HG03469 (cell line): ENCODE data around the gene TSC2.

Experiments
- ATAC-seq: cut with Tn5 transposase; IDR thresholded peaks from one replicate; pipeline ENCODE4 v1.9.1; 2021; ENCODE audit warnings: mild to moderate bottlenecking, moderate library complexity, moderate number of reproducible peaks; ENCODE audit not compliant: unreplicated experiment

Gene TSC2

GRCh38 chr16:2047330-2048115 is at the start of gene TSC2, which contains the start of gene NTHL1:
TSC2 (plus strand) TSS chr16:2047985; CDS start chr16:2048616, 631 bp downstream.
NTHL1 (minus strand) TSS chr16:2047834; CDS start chr16:2047823, 11 bp downstream.
- ATAC-seq = peak; percentile 76

DNA sequence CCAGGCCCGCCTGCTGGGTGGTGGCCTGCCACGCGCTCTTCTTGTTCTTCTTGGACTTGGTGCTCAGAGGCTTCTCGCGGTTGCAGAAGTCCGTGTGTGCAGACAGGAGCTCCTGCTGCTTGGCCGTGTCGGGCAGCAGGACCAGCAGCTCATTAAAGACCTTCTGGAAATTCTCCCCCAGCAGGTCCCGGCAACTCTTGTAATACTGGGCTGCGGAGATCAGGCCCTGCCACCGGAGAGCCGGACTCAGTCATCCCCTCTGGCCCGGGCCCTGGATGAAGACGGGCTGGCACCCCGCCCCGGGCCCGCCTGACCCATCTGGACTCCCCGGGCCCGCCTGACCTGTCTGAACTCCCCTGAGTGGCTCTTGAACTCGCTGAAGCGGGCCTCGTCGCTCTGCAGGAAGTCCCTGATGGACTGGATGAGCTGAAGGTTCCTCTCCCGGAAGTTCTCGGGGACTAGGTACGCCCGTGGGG is 49.4 kb upstream of the TSC2 start:
- ATAC-seq = no peak

- no peak for ATAC-seq
Measured at GRCh38 chr16:1998852-1999801, 48.7 kb upstream of the TSC2 start.

DNA sequence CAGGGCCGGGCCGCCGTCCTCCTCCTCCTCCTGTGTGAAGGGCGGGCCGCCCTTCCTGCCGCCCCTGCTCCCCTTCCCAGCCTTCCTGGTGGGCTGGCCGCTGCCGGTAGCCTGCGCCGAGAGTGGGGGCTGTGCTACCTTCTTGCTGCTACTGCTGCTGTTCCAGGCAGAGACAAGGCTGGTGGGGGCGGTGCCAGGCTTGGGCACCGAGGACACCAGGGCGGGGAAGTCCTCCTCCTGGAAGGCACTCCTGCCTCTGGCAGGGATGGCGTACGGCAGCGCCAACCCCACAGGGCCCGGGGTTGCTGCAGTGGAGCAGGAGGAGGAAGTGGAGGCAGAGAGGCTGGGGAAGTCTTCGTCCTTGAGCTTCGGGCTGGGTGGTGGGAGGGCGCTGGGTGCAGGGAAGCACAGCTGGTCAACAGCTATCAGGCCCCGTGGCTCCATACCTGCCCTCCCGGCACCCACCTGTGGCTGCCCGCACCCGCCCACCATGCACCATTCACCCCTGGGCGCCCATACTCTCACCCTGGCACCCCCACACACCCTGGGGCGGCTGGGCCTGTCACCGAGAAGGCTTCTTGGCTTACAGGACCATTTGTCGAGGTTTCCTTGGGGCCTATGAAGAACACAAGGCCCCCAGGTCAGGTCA is 47.8 kb upstream of the TSC2 start:
- ATAC-seq = no peak

GRCh38 chr16:2001035-2001434 is 46.8 kb upstream of the TSC2 start:
- no peak for ATAC-seq

DNA sequence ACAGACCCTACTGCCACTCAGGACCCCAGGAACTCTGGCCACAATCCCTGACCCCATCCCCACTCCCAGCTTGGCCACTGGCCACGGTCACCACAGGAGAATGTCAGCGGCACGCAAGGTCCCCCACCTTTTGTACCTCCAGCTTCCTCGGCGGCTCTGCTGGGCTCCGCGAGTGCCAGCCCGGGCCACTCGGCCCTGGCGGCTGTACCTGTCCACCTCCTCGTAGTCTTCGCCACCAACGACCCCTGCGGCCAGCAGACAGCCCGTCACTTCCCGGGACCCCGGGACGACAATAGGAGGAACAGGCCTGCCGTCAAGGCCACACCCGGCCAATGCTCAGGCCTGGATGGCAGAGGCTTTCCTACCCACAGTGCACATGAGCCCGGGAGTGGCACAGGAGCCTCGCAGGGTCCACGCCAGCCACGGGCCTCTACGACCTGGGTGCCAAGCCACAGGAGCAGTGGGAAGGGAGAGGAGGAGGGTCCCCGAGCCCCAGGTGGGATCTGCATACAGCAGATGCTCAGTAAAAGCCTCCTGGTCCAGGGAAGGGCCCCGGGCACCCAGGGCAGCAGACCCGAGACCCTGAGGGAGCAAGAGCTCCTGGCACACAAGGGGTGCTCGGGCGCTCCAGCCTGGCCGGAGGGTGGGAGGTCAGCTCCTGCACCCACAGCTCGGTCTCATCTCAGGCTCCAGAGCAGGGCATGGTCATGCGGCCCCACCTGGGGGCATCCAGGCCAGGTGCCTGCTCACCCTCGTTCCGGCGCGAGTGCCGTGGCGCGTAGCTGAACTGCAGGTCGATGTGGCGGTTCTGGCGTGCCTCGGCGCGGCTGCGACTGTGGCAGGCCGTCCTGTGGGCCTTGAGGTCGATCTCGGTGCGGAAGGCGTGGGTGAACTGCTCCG is 46.1 kb upstream of the TSC2 start:
- ATAC-seq = no peak

DNA sequence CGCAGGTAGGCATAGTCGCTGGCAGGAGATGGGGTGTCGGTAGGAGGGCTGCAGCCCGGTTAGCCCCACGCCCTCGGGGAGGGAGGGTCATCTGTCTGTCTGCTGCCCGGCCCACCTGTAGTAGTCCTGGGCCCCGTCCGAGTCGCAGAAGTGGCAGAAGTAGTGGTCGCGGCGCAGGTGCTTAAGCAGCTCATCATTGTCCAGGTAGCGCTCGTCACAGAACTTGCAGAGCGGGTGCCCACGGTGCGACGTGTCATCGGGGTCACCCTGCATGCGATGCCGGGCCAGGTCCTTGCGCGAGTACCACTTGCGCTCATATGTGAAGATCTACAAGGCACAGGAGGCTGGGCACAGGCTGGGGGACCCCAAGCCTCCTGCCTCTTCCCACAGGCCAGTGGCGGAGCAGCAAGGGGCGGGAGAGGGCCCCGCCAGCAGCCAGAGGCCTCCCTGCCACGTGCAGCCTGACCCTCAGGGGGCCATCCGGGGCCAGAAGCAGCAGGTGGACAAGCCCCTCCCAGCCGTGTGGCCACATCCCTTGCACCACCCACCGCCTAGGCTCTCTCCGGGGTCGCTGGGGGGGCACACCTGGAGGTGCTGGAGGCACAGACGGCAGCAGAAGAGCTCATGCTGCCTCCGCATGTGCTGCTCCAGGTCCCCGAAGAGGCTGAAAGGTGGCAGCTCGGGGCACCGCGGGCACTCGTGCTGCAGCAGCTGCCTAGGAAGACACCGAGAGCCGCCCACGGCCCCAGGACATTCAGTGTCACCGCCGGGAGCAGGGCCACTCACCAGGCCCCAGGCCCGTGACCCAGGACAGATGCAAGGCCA is 45.2 kb upstream of the TSC2 start:
- ATAC-seq = no peak

GRCh38 chr16:2003231-2003826 is 44.5 kb upstream of the TSC2 start:
- no peak for ATAC-seq

- ATAC-seq = no peak
Measured at GRCh38 chr16:2003827-2004641, 43.8 kb upstream of the TSC2 start.

DNA sequence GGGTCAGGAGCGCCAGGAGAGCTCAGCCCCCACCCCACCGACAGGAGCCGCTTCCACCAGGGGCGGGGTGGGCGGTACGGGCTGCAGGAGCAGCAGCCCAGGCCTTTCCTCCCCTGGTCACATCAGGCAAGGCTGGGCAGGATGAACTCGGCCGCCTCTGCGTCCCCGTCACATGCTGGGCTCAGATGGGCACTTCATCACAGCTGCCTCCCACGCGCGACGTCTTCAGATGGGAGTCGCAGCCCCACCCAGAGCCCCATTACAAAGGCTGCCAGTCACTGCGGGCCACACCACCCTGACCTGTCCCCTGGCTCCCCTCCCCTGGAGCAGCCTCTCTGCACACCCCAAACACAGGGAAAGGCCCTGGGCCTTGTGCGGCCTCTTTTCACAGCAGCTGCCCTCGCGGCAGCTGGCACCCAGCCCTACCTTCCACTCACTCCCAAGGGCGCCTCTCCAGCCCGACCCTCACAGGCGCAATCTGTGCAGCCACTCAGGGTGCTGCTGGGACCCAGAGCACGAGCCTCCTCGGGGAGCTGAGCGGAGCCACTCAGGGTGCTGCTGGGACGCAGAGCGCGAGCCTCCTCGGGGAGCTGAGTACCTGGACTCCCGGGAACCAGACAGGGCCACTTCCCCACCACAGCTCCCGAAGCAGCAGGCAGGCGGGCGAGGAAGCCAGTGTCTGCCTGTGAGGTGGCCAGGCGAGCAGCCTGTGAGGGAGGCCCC is 42.8 kb upstream of the TSC2 start:
- no peak for ATAC-seq

DNA sequence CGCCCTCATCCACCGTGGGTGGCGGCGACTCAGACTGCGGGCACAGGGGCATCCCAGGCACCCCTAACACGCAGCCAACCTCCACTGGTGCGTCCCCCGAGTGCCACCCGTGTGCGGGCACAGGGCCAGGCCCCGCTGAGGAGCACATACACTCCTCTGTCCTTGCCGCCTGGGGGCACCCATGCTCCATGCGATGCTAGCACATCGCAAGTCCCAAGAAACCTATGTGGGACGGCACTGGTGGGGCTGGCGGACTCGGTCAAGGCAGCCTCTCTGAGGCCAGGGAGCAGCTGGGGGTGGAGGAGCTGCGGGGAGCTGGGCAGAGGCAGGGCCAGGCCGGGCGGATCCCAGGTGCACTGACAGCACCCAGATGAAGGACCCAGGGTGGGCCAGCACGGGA is 42.1 kb upstream of the TSC2 start:
- no peak for ATAC-seq

DNA sequence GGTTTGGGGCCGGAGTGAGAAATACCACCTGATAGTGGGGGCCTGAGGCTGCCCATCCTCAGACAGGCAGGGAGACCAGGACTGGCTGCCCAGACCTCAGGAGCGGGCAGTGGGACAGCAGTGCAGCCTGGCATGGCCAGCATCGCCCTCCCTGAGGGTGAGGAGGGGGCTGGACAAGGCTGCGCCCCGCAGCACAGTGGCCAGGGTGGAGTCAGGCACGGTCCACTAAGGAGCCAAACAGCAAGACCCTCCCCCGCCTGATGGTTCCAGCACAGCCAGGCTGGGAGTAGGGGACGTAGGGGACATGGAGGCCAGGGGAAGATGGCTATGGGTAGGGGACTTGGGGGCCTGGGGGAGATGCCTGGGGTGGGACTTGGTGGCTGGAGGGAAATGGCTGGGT is 41.5 kb upstream of the TSC2 start:
- no peak for ATAC-seq

DNA sequence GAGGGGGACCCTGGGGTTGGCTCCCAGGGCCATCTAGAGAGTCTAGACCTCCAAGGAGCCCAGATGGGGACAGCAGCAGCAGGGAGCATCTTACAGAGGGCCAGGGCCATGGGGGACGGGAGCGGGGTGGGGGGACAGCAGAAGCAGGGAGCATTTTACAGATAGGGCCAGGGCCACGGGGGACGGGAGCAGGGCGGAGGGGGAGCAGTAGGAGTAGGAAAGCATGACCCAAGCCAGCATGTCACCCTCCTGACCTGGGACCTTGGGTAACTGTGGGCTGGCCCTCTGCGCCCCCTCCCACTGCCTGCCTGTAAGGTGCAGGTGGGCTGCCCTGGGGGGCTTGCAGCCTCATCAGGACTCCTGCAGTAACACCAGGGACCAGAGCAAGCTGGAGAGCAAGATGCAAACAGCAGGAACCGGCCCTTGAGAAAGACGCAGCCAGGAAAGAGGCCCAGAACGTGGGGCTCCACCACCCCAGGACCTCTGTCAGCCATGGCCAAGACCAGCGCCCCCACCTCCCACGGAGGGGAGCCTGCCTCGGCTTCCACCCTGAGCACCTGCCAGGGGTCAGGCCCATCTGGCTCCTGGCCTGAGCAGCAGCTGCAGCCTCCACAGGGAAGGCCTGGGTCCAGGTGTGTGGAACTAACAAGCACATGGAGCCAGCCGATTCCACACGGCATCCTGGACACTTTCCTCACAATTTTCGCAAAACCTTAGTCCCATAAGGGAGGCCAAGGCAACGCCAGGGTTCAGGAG is 40.5 kb upstream of the TSC2 start:
- ATAC-seq = no peak

- ATAC-seq = no peak
Measured at GRCh38 chr16:2008009-2008526, 39.7 kb upstream of the TSC2 start.

GRCh38 chr16:2008631-2009163 is 39.1 kb upstream of the TSC2 start:
- ATAC-seq = no peak

GRCh38 chr16:2009164-2009711 is 38.5 kb upstream of the TSC2 start:
- ATAC-seq = peak; percentile 27
